Loucy (cell line): Measurements from ENCODE around the gene UBE3C.

Experiments used
- CTCF ChIP-seq: fragments of 200-600 bp; sonication (generic); conservative IDR thresholded peaks from 2 replicates; pipeline ENCODE4 v1.5.1; 2014; ENCODE audit warnings: mild to moderate bottlenecking, antibody characterized with exemption, low read length
- EZH2phosphoT487 ChIP-seq: fragments of 200-600 bp; IDR thresholded peaks from 2 replicates; pipeline ENCODE4 v1.6.1; 2018; ENCODE audit warnings: antibody characterized with exemption, mild to moderate bottlenecking, moderate library complexity, borderline replicate concordance

GRCh38 chr7:157255201-157255606 lies 116.5 kb downstream of the UBE3C start:
- TF ChIP-seq CTCF (no peak), EZH2phosphoT487 (no peak)
